Measurements from ENCODE around the gene SIRT1.
"Not testable (repeated sequence)": the region's sequence is repeated elsewhere in the genome, so short reads cannot be mapped to it uniquely, and the experiment has no call there.

SIRT1 gene

DNA sequence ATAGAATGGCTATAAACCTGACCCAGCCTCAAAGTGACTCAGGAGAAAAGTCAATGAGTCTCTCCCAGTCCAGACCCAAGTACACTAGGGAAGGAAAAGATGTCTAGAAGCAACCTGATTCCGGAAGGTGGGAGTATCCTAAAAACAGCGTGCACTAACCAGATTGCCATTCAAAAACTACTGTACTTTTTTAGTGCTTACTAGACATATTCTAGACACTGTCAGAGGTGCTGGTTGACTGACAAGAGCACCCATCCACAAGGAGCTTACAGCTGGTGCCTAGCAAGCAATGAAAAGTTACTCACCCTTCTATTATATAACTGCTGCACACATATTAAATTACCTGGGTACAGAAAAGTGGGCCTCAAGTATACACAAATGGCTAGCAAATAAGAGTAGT, 81.0 kb downstream of the SIRT1 start:
- no peak for DNase-seq (ENCODE audit: low read depth)

- DNase-seq (ENCODE audit: low read depth), result not testable (repeated sequence)
Observed at GRCh38 chr10:67966035-67966434, 81.6 kb downstream of the SIRT1 start.

Data from iris pigment epithelial cell (primary cell).